GM21786 (cell line): ENCODE results near the gene P2RX3.

Experiments used
- ATAC-seq: cut with Tn5 transposase; IDR thresholded peaks from one replicate; pipeline ENCODE4 v1.9.1; 2021; ENCODE audit not compliant: unreplicated experiment

The P2RX3 gene

GRCh38 chr11:57417056-57417455, 78.9 kb downstream of the P2RX3 start:
- no peak for ATAC-seq

- no peak for ATAC-seq
Observed at GRCh38 chr11:57418131-57418530, 80.0 kb downstream of the P2RX3 start.

DNA sequence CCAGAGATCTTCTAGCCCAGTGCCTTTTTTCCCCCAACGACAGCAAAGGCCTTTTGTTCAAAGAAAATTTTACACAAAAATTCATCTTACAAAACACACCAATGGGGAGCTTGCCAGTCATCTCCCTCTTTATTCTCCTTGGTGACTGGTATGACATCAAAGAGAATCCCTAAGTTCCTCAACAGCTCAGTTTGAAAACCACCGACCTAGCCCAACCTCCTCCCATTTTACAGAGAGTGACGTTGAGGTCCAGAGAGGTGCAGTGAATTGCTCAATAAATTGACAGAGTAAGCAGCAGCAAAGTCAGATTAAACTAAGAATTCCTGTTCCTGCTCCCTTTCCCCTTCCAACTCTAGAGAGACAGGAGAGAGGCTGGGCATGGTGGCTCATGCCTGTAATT, 81.0 kb downstream of the P2RX3 start:
- ATAC-seq = no peak

DNA sequence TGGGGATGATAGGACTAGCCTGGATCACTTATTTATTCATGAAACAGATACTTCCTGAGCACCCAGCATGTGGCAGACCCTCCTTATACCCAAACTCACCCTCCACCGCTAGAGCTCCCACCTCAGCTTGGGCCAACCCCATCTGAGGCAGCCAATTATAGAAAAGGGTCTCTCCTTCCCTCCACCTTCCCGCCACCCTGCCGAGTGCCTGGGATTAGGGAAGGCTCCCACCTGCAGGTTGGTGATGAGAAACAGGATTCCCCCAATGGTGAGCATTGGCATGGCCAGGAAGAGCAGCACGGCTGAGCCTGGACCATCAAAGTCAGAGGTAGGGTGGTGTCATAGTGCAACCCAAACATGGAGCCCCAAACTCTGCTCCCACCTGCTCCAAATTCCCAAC, 82.9 kb downstream of the P2RX3 start:
- no peak for ATAC-seq

DNA sequence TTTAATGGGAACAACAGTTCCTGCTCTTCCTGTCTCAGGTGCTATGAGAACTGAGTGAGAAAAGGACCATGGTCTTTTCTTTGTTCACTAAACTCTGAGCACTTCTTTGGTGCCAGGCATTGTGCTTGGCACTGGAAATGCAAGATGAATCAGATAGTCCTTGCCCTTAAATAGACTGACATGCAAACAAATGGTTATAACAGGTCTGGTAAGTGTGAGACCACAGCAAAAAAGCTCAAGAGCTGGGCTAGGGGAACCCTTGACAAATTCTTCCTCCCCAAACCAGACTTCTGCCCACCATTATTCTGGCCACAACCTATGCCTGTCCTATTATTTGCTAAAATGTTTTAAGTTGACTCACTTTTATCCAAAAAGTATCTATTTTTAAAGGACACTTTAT, 83.7 kb downstream of the P2RX3 start:
- ATAC-seq = no peak
